ENCODE data around the gene GOLPH3L.
"Not testable (repeated sequence)": the region's sequence is repeated elsewhere in the genome, so short reads cannot be mapped to it uniquely, and the experiment has no call there.

Gene GOLPH3L

DNA sequence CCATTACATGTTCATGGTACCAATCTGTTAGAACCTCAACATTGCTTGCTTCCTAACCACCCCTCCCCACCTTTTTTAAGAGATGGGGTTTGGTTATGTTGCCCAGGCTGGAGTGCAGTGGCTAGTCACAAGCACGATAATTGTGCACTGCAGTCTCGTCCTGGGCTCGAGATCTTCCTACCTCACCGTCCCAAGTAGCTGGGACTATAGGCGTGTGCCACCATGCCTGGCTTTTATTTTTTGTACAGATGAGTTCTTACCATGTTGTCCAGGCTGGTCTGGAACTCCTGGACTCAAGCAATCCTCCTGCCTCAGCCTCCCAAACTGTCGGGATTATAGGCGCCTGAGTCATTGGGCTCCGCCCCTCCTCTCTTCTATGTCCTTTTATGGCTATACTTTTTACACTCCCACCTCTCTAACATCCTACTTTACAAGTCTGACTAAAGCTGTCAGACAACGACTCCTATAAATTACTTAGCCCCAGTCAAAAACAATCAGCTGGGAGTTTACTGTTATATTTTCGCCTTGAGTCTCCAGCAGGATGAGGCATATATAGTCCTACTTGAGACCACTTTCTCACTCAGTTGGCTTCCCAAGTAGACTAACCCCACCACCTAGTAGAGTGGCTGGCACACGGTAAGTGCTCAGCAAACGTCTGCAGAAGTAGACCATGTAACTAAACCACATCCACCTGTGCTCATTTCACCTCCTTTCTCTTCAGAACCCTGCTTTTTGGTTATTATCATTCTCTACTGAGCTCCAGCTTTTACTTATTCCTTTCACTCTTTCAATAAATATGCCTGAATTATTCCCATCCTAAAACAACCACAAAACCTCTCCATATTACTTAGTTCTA, 81.4 kb downstream of the GOLPH3L start:
- peak overlapping the region; percentile 20 for H3K4me3 Mint-ChIP-seq
- intact Hi-C loops (cut with micrococcal nuclease) = no loop called here
- peaks cover 73% of the 10 kb centered on the region for H3K4me1 Mint-ChIP-seq (ENCODE audit: low read depth)
- peaks cover 52% of the 10 kb centered on the region for H3K36me3 Mint-ChIP-seq (ENCODE audit: low read depth)
- H3K27ac Mint-ChIP-seq = peak overlapping the region; percentile 94
- no peaks in the 10 kb centered on the region for H3K27me3 Mint-ChIP-seq
- no peaks in the 10 kb centered on the region for H3K9me3 Mint-ChIP-seq

DNA sequence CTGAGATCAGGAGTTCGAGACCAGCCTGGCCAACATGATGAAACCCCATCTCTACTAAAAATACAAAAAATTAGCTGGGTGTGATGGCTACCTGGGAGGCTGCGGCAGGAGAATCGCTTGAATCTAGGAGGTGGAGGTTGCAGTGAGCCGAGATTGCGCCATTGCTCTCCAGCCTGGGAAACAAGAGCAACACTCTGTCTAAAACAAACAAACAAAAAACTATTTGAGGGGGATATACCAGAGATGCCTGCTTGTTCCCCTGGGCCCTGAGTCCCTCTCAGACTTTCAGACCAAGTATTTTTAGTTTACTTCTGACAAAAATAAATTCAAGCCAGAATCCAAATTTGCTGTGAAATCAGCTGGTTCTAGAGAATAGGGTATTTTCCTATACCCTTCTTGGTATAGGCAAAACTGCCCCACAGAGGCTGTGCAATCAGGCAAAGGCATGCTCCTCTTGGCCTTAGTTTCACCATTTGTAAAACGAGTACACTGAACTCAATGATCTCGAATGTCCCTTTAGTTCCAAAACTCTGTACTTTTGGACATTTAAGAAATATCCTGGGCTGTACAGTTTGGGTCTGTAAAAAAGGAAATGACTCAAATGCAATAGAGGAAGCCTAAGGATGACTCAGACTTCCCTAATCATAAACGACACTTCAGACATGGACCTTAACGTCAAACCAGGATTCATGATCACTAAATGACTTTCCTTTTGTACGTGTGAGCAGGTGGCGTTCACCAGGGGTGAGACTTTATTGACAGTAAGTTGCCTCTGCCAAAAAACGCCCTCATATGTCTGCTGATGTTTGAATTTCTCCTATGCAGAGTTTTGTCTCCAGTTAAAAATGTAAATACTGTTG, 83.7 kb downstream of the GOLPH3L start:
- Mint-ChIP-seq H3K4me3 (peak overlapping the region; percentile 63), H3K36me3 (ENCODE audit: low read depth) (peaks cover 29% of the 10 kb centered on the region), H3K4me1 (ENCODE audit: low read depth) (peaks cover 67% of the 10 kb centered on the region), H3K9me3 (no peaks in the 10 kb centered on the region), H3K27me3 (no peaks in the 10 kb centered on the region), H3K27ac (peak overlapping the region; percentile 94)
- intact Hi-C loops (cut with micrococcal nuclease) = loop anchor here (1.0 kb wide), 1 partner anchor 34 kb away; the partner anchor contains the start of gene MCL1

DNA sequence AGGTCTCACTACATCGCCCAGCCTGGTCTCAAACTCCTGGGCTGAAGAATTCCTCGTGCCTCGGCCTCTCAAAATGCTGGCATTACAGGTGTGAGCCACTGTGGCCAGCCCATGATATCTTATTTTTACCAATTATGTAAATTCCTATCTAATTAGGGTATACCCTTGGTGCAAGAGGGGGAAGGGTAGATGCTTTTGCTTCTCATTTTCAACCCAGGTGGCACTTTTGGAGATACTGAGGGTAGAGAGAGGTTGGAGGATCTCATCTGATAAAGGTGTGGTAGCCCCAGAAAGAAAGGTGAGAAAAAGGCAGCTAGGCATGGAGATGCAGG, 85.0 kb downstream of the GOLPH3L start:
- intact Hi-C loops (cut with micrococcal nuclease) = no loop called here
- Mint-ChIP-seq H3K27me3 (no peaks in the 10 kb centered on the region), H3K9me3 (no peaks in the 10 kb centered on the region), H3K4me3 (peak overlapping the region; percentile 30), H3K36me3 (ENCODE audit: low read depth) (peaks cover 18% of the 10 kb centered on the region), H3K27ac (peak overlapping the region; percentile 94), H3K4me1 (ENCODE audit: low read depth) (peaks cover 63% of the 10 kb centered on the region)

DNA sequence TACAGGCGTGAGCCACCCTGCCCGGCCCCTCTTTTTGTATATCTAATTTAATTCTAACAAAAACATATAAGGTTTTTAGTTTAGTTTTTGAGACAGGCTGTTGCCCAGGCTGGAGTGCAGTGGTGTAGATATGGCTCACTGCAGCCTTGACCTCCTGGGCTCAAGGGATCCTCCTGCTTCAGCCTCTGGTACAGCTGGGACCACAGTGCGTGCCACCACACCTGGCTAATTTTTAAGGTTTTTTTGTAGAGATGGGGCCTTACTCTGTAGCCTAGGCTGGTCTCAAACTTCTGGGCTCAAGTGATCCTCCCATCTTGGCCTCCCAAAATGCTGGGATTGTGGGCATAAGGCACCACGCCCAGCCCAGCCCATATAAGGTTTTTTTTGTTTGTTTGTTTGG, 86.4 kb downstream of the GOLPH3L start:
- Mint-ChIP-seq H3K4me1 (ENCODE audit: low read depth) (peaks cover 49% of the 10 kb centered on the region), H3K9me3 (no peaks in the 10 kb centered on the region), H3K36me3 (ENCODE audit: low read depth) (peaks cover 4% of the 10 kb centered on the region), H3K4me3 (no peak overlapping the region), H3K27ac (peak overlapping the region; percentile 94), H3K27me3 (no peaks in the 10 kb centered on the region)
- intact Hi-C loops (cut with micrococcal nuclease) = loop anchor here (2.0 kb wide), 1 partner anchor 18 kb away; the partner anchor contains the start of gene ENSA

DNA sequence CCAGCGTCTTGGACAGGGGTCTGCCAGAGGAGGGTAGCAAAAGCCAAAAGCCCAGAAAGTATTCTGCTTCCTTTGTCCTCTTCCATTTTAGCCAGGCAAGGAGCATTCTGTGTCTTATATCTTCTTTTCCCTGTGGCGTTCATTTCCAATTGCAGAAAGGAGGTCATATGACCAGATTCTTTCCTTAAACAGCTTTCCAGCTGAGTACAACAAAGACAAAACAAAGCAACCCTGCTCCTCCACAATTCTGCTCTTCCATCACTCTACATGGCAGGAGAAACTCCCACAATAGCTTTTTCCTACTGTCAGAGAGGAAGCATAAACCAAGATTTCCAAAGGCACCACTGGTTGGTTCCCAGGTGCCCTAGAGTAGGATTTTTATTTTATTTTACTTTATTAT, 87.2 kb downstream of the GOLPH3L start:
- Mint-ChIP-seq H3K36me3 (ENCODE audit: low read depth) (no peaks in the 10 kb centered on the region), H3K9me3 (no peaks in the 10 kb centered on the region), H3K27me3 (no peaks in the 10 kb centered on the region)

DNA sequence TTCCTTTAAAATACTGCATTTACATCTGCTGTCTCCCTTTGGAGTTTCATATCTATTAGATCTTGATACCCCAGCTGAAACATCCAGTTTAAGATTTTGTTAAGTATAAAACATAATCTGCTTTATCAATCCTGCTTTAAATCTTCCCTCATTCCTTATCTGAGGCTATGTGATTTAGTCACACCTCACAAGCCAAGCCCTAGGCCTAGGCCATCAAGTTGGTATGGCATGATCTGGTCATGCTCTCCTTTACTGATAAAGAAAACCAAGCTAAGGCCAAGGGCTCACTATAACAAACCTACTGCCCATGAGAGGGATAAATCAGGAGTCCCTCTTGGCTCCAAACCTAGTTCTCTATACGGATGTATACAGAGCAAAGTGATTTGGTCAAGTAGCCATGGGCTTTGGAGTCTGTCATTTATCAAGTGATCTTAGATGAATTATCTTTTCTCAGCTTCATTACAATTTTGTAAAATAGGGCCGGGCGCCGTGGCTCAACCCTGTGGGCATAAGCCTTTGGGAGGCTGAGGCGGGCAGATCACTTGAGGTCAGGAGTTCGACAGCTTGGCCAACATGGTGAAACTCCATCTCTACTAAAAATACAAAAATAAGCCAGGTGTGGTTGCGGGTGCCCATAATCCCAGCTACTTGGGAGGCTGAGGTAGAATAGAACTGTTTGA, 90.4 kb downstream of the GOLPH3L start:
- H3K4me3 Mint-ChIP-seq = no peak overlapping the region
- no peak overlapping the region for H3K27ac Mint-ChIP-seq
- H3K9me3 Mint-ChIP-seq = no peaks in the 10 kb centered on the region
- H3K36me3 Mint-ChIP-seq (ENCODE audit: low read depth) = no peaks in the 10 kb centered on the region
- intact Hi-C loops (cut with micrococcal nuclease) = no loop called here
- H3K4me1 Mint-ChIP-seq (ENCODE audit: low read depth) = peaks cover 35% of the 10 kb centered on the region
- H3K27me3 Mint-ChIP-seq = no peaks in the 10 kb centered on the region

More for the DNA sequence above, 87.2 kb downstream of the GOLPH3L start:
- Mint-ChIP-seq H3K27ac (peak overlapping the region; percentile 94), H3K4me1 (ENCODE audit: low read depth) (peaks cover 49% of the 10 kb centered on the region), H3K4me3 (no peak overlapping the region)
- intact Hi-C loops (cut with micrococcal nuclease) = loop anchor here (2.0 kb wide), 1 partner anchor 19 kb away; the partner anchor contains the start of gene ENSA

DNA sequence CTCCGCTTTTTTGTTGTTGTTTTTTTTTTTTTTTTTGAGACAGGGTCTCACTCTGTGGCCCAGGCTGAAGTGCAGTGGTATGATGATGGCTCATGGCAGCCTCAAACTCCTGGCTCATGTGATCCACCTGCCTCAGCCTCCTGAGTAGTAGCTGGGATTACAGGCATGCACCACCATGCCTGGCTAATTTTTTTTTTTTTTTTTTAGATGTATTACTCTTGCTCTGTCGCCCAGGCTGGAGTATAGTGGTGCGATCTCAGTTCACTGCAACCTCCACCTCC, 91.6 kb downstream of the GOLPH3L start:
- H3K4me3 Mint-ChIP-seq; H3K9me3 Mint-ChIP-seq; intact Hi-C loops (cut with micrococcal nuclease); H3K27me3 Mint-ChIP-seq; H3K36me3 Mint-ChIP-seq (ENCODE audit: low read depth): not testable (repeated sequence)
- H3K27ac Mint-ChIP-seq = peak overlapping the region; percentile 34
- H3K4me1 Mint-ChIP-seq (ENCODE audit: low read depth) = peaks cover 28% of the 10 kb centered on the region

DNA sequence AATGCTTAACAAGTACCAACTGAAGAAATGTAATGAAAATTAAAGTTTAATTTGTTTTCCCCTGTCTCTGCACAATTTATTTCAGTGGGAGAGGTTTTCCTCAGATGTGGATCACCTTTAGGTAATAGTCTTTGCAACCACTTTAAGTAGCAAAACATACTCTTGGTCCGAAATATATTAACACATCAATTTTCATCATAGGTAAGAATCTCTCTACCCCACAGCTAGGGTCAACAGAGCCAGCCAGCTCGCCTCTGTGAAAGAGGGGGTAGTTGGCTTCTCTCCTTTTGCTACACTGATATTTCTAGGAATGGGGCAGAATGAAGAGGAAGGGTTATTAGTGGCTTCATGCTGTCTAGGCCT, 92.7 kb downstream of the GOLPH3L start:
- Mint-ChIP-seq H3K27ac (peak overlapping the region; percentile 34), H3K36me3 (ENCODE audit: low read depth) (peaks cover 12% of the 10 kb centered on the region), H3K4me3 (no peak overlapping the region), H3K4me1 (ENCODE audit: low read depth) (peaks cover 20% of the 10 kb centered on the region), H3K27me3 (no peaks in the 10 kb centered on the region), H3K9me3 (no peaks in the 10 kb centered on the region)
- intact Hi-C loops (cut with micrococcal nuclease) = no loop called here

DNA sequence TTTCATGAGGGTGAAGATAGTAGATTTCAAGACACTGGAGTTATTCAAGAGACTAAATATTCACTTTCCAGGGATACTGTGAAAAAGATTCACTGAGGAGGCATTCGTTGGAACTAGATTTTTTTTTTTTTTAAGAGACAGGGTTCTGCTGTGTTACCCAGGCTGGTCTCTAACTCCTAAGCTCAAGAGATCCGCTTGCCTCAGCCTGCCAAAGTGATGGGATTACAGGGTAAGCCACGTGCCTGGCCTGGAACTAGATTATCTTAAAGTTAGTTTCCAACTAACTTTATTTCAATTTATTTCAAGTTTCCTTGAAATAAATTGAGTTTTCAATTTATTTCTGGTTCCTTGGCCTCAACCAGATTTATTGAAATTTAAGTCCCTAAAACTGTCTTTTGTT, 93.2 kb downstream of the GOLPH3L start:
- H3K36me3 Mint-ChIP-seq (ENCODE audit: low read depth) = peaks cover 12% of the 10 kb centered on the region
- no peaks in the 10 kb centered on the region for H3K9me3 Mint-ChIP-seq
- no peak overlapping the region for H3K4me3 Mint-ChIP-seq
- H3K4me1 Mint-ChIP-seq (ENCODE audit: low read depth) = peaks cover 20% of the 10 kb centered on the region
- H3K27ac Mint-ChIP-seq = peak overlapping the region; percentile 10
- H3K27me3 Mint-ChIP-seq = no peaks in the 10 kb centered on the region
- intact Hi-C loops (cut with micrococcal nuclease) = loop anchor here (2.0 kb wide), 1 partner anchor 15 kb away; no protein-coding TSS in a partner anchor

DNA sequence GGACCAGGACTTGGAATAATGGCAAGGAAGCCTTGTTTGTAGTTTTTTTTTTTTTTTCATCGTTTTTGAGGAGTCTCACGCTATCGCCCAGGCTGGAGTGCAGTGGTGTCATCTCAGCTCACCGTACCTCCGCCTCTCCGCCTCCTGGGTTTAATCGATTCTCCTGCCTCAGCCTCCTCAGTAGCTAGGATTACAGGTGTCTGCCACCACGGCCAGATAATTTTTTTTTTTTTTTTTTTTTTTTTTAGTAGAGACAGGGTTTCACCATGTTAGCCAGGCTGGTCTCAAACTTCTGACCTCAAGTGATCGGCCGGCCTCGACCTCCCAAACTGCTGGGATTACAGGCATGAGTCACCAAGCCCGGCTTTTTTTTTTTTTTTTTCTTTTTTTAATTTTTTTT, 94.6 kb downstream of the GOLPH3L start:
- H3K27me3 Mint-ChIP-seq, H3K4me3 Mint-ChIP-seq, H3K27ac Mint-ChIP-seq, H3K9me3 Mint-ChIP-seq: not testable (repeated sequence)
- intact Hi-C loops (cut with micrococcal nuclease) = loop anchor here (2.0 kb wide), 1 partner anchor 14 kb away; no protein-coding TSS in a partner anchor
- peaks cover 12% of the 10 kb centered on the region for H3K36me3 Mint-ChIP-seq (ENCODE audit: low read depth)
- peaks cover 20% of the 10 kb centered on the region for H3K4me1 Mint-ChIP-seq (ENCODE audit: low read depth)

DNA sequence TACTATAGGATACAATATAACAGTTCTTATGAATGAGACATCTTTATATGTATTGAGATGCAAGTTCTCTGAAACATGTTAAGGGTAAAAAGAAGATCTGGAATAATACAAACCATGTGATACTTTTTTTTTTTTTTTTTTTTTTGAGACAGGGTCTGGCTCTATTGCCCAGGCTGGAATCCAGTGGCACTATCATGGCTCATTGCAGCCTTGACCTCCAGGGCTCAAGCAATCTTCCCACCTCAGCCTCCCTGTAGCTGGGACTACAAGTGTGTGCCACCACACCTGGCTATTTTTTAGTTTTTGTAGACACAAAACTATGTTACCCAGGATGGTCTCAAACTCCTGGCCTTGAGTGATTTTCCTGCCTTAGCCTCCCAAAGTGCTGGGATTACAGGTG, 95.4 kb downstream of the GOLPH3L start:
- intact Hi-C loops (cut with micrococcal nuclease) = no loop called here
- H3K27me3 Mint-ChIP-seq = no peaks in the 10 kb centered on the region
- H3K36me3 Mint-ChIP-seq (ENCODE audit: low read depth) = peaks cover 12% of the 10 kb centered on the region
- peak overlapping the region; percentile 52 for H3K27ac Mint-ChIP-seq
- no peak overlapping the region for H3K4me3 Mint-ChIP-seq
- peaks cover 21% of the 10 kb centered on the region for H3K4me1 Mint-ChIP-seq (ENCODE audit: low read depth)
- H3K9me3 Mint-ChIP-seq = no peaks in the 10 kb centered on the region

DNA sequence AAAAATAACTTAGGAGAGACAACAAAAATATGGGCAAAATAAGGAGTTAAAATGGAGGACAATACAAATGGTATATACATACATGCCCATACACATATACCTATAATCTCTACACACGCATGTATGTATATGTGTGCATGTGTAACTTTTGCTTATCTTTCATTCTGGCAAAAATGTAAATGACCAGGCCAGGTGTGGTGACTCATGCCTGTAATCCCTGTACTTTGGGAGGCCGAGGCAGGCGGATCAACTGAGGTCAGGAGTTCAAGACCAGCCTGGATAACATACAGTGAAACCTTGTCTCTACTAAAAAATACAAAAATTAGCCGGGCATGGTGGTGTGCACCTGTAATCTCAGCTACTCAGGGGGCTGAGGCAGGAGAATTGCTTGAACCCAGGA, 98.6 kb downstream of the GOLPH3L start:
- H3K27me3 Mint-ChIP-seq; H3K27ac Mint-ChIP-seq; H3K9me3 Mint-ChIP-seq; intact Hi-C loops (cut with micrococcal nuclease); H3K4me3 Mint-ChIP-seq: not testable (repeated sequence)
- Mint-ChIP-seq H3K4me1 (ENCODE audit: low read depth) (peaks cover 22% of the 10 kb centered on the region), H3K36me3 (ENCODE audit: low read depth) (peaks cover 12% of the 10 kb centered on the region)

DNA sequence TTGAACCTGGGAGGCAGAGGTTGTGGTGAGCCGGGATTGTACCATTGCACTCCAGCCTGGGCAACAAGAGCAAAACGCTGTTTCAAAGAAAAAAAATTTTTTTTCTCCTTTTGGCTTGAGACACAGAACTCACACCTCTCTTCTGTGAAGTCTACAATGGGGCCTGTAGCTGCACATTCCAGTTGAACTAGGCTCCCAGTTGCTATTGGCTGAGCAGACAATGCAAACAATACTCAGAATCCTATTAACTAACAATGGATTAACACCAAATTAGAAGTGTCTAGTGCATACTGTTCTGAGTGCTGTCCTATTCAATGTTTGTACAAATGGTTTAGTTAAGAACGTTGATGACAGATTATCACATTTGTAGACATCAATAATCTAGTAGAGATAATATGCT, 100.0 kb downstream of the GOLPH3L start:
- Mint-ChIP-seq H3K4me3 (no peak overlapping the region), H3K4me1 (ENCODE audit: low read depth) (peaks cover 20% of the 10 kb centered on the region), H3K27ac (no peak overlapping the region), H3K27me3 (no peaks in the 10 kb centered on the region), H3K9me3 (no peaks in the 10 kb centered on the region), H3K36me3 (ENCODE audit: low read depth) (peaks cover 12% of the 10 kb centered on the region)
- intact Hi-C loops (cut with micrococcal nuclease) = no loop called here

Data from dendritic cell treated with granulocyte-macrophage colony-stimulating factor and Interleukin-4, amounts not matched to agents 40 ng/mL and 50 ng/mL, for 4 days (primary cell).